Ramos (cell line): ENCODE results near the gene CCDC28B.

ENCODE experiments used
- in situ Hi-C: fragments of 300-500 bp; cut with MboI; formaldehyde crosslinking; loops from one replicate; pipeline ENCODE4 v1.14.3; 2022; ENCODE audit warnings: low sequenced_read_pairs; ENCODE audit not compliant: unreplicated experiment

CCDC28B gene

DNA sequence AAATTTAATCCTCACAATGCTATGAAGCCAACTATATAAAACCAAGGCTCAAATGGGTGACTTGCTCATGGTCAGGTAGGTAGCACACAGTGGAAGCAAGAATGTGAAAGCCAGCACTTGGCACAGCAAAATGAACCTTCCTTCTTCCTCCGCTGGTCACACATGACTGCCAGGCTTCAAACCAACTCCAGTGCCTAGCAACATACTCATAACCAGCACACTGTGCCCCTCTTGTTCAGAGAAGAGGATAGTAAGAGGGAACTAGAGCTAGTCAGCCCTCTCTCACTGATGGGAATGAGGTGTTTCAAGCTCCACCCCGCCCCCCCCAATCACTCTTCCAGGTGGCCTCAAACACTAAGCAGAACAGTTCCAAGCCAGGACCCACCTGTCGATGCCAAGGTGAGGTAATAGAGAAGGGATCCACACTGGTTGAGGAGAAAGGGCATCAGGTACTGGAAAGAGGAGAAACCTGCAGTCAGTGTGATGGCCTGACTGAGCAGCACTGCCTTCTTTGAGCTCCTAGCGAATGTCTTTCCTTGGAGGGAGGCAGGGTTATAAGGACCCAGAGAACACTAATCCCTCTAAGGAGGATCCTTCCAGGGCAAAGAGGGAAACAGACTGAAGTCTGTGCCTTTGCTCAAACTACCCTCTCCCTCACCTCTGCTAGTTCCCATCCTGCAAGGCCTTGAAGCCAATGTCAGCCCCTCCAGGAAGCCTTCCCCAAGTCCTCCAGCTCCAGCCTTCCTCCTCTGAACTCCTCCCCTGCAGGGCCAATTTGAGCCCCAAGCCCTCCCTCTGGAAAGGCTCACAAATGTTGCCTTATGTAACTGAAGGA, 20.6 kb downstream of the CCDC28B start:
- in situ Hi-C loops, result no loop called here

DNA sequence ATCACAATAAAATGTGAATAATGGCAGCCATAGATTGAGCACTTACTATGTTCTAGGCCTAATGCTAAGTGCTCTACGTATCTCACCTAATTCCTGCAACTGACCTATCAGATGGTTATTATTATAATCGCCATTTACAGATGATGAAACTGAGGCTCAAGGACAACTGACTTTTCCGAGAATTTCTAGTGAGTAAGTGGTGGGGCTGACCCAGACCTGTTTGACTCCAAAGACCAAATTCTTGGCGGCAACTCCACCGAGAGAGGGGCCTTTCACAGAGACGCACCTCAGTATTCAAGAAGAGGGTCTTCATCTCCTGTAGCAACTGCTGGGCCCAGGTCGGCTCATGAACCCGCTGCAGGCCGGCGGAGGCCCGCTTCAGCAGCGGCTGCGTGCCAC, 21.2 kb downstream of the CCDC28B start:
- in situ Hi-C loops, result no loop called here

GRCh38 chr1:32221980-32222755, 21.8 kb downstream of the CCDC28B start, which contains the start of the genes EIF3I and TMEM234:
Gene EIF3I (plus strand): TSS chr1:32222407. CDS start chr1:32222442, 35 bp downstream.
Gene TMEM234 (minus strand): TSS chr1:32222353. CDS start chr1:32222322, 31 bp downstream.
- in situ Hi-C loops, result no loop called here

GRCh38 chr1:32223683-32224082, 23.3 kb downstream of the CCDC28B start:
- in situ Hi-C loops, result no loop called here

GRCh38 chr1:32224285-32224684, 23.9 kb downstream of the CCDC28B start:
- in situ Hi-C loops, result no loop called here

- in situ Hi-C loops, result no loop called here
Measured at GRCh38 chr1:32228771-32229170, 28.4 kb downstream of the CCDC28B start.

GRCh38 chr1:32231843-32232432, 31.5 kb downstream of the CCDC28B start:
- in situ Hi-C loops, result no loop called here

DNA sequence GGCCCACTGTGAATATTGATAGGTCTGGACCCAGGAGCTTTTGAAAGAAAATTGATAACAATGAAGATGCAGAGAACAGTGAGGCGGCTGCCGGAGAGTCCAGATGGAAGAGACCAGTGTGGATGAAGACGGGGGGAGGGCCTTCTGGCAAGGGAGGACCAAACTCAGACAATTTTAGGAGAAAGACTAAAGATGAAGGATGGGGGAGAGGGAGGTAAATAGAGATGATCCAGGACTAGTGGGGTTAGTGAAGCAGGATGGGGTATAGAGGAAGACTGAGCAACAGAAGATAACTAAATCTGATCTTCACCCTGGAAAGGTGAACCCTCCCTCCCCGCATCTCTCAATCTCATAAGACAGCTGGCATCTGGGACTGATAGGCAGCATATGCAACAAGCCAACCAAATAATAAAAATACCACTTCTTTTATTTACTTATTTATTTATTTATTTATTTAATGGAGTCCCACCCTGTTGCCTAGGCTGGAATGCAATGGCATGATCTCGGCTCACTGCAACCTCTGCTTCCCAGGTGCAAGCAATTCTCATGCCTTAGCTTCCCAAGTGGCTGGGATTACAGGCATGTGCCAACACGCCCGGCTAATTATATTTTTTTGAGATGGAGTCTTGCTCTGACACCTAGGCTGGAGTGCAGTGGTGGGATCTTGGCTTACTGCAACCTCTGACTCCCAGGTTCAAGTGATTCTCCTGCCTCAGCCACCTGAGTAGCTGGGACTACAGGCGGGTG, 32.3 kb downstream of the CCDC28B start:
- in situ Hi-C loops, result no loop called here

DNA sequence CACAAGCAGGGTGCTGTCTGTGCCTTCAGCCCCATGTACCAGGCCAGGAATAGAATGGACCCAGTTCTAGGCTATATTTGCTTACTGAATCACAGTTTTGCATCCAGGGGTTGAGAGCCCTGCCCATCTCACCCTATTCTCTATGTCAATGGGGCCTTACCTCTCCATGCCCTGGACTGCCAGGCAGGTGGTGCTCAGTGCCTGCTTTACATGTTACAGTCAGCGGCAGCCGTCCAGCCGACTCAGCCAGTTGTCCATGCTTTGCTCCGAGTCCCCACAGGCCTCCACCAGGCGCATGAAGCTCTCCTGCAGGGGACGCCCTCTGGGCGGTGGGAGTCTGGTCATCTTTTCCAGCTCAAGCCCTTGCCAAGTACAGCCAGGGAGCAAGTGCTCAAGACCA, 34.4 kb downstream of the CCDC28B start:
- in situ Hi-C loops, result no loop called here

GRCh38 chr1:32239337-32239736, 38.9 kb downstream of the CCDC28B start:
- in situ Hi-C loops, result no loop called here

DNA sequence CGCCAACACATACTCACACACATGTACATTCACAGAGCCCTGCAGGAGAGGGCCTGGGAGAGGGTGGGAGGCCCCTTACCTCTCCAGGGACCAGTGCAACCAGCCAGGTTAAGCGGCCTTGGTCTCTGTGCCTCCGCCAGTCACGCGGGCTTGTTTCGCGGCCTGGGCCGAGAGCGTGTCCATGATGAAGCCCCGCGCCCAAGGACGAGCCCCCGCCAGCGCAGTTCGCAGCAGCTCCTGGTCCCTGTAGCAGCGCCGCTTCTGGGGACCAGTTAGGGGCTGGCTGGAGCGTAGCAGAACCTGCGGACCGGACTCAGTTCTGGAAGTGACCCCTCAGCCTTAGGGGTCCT, 39.4 kb downstream of the CCDC28B start:
- in situ Hi-C loops, result no loop called here

GRCh38 chr1:32240140-32240951, 40.0 kb downstream of the CCDC28B start:
- in situ Hi-C loops, result no loop called here

- in situ Hi-C loops, result no loop called here
Measured at GRCh38 chr1:32241001-32241763, 40.8 kb downstream of the CCDC28B start.

- in situ Hi-C loops, result no loop called here
Measured at GRCh38 chr1:32242341-32242851, 42.0 kb downstream of the CCDC28B start.

DNA sequence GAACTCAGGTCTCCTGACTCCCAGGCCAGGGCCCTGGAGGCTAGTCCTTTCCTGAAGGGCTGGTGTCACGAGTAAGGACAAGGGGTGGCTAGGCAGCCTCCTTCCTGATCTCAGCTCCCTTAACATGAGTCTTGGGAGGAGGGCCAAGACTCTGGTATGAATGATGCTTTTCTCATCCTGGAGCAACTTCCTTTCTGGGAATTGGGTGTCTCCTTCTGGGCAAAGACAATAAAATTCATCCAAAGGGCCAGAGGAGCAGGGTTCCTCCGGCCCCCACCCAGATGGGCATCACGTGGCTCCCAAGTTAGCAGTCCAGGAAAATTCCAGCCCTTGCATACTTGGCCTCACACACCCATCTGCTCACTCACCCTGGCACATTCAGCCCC, 46.5 kb downstream of the CCDC28B start, which contains the start of gene FAM167B:
FAM167B (plus strand) TSS at position 335 of the 386 bp plus-strand sequence. CDS start 200 bp downstream, outside the sequence.
- in situ Hi-C loops, result no loop called here

GRCh38 chr1:32247452-32247851, 47.1 kb downstream of the CCDC28B start:
- in situ Hi-C loops, result no loop called here

DNA sequence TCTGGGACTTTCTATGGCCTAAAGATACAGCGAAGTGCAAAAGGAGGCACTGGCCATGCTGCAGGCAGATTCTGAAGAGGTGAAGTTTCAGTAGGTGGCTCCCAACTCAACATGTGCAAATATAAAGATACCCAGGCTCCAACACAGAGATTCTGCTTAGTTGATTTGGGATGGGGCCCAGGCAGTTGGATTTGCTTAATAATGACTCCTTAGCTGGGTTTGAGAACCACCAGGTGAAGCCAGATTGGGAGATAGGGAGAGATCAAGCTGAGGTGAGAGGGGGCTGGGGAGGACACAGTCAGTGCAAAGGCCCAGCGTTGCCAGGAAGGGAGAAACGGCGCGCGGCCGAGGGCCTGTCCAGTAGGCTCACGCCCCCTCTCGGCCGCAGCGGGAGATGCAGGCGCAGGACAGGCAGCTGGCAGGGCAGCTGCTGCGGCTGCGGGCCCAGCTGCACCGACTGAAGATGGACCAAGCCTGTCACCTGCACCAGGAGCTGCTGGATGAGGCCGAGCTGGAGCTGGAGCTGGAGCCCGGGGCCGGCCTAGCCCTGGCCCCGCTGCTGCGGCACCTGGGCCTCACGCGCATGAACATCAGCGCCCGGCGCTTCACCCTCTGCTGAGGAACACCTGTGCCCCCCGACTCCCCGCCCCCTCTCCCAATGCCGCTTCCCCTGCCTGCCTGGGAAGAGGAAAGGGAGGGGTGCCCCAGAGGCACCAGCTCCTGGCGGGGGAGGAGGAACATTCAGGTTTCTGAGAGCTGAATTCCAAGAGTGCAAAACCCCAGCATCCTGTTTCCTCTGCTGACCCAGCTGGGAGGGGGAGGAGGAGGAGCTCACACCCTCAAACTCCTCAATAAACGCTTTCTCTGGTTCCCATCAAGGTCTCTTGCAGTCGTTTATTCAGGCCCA, 47.8 kb downstream of the CCDC28B start:
- in situ Hi-C loops, result no loop called here
